Mucosa of descending colon (tissue), 3 donors: ENCODE measurements around the gene HYPK. TPM values are rescaled to one million over a fixed set of nuclear protein-coding genes. Genes with fewer than 3 reads are reported as not detected.

Experiments used
- ATAC-seq: fragments of 200-7000 bp; cut with Tn5 transposase; one replicate; pipeline ENCODE4 v1.9.1; 2020; ENCODE audit warnings: mild to moderate bottlenecking, moderate library complexity
- DNase-seq, 3 donors: peaks; one replicate each; pipeline ENCODE4 v3.0.0-alpha.2; 2020
- H3K36me3 ChIP-seq: fragments of 200-600 bp; one replicate; pipeline ENCODE4 v1.8.0; 2021; ENCODE audit warnings: low read depth, mild to moderate bottlenecking
- H3K4me1 ChIP-seq: fragments of 200-600 bp; one replicate; pipeline ENCODE4 v1.8.0; 2021; ENCODE audit warnings: low read depth, mild to moderate bottlenecking
- H3K4me3 ChIP-seq: fragments of 200-600 bp; one replicate; pipeline ENCODE4 v1.8.0; 2021; ENCODE audit warnings: mild to moderate bottlenecking
- H3K9me3 ChIP-seq: fragments of 200-600 bp; one replicate; pipeline ENCODE4 v1.8.0; 2021; ENCODE audit warnings: mild to moderate bottlenecking
- intact Hi-C, 2 donors: fragments of 100-400 bp; cut with DNase I in 1 of 2; cut with micrococcal nuclease in 1 of 2; formaldehyde crosslinking; loops; one replicate each; pipeline versions ENCODE4 v1.11.0 to v1.11.1; 2022; cut with DNase I, micrococcal nuclease
- long read RNA-seq, 2 donors: library from polyadenylated mRNA; unstranded; transcript quantifications; one replicate each; pipeline ENCODE4 v2.0.0, GENCODE V29; 2019 to 2021
- total RNA-seq, 3 donors: library from RNA; stranded (reverse); fragmentation: NEBNext Ultra II Directional in 2 of 3; extraction: Animal tissue kit (Norgen Biotek cat#: 25700) in 2 of 3; gene quantifications; one replicate each; pipeline versions ENCODE4 v1.2.1 to v1.2.4, GENCODE V29; 2021 to 2023
- TF ChIP-seq, protein P1 (sequence below): fragments of 200-600 bp; IDR thresholded peaks from one replicate; pipeline ENCODE4 v1.8.0; 2022; ENCODE audit warnings: antibody characterized with exemption, mild to moderate bottlenecking
- donor health status: DM: no; HTN: no; CAD: no; lungs with moderate emphysema.
- donor health status: DM: no; HTN: no; CAD: no.
- donor health status: DM: no; HTN: yes; CAD: no.

Gene HYPK
- 10 to 100 TPM; 10.4 to 15.5 (median 13.8) TPM for total RNA-seq
- long read RNA-seq, donor 1, full-length matches to known transcripts = 40 of 40 reads
- long read RNA-seq, donor 1, partial matches to known transcripts = 0 of 40 reads
- long read RNA-seq, donor 1, other reads (novel, unspliced or antisense) = 0 of 40 reads
- long read RNA-seq, donor 2, full-length matches to known transcripts = 60 of 60 reads
- long read RNA-seq, donor 2, partial matches to known transcripts = 0 of 60 reads
- long read RNA-seq, donor 2, other reads (novel, unspliced or antisense) = 0 of 60 reads

DNA sequence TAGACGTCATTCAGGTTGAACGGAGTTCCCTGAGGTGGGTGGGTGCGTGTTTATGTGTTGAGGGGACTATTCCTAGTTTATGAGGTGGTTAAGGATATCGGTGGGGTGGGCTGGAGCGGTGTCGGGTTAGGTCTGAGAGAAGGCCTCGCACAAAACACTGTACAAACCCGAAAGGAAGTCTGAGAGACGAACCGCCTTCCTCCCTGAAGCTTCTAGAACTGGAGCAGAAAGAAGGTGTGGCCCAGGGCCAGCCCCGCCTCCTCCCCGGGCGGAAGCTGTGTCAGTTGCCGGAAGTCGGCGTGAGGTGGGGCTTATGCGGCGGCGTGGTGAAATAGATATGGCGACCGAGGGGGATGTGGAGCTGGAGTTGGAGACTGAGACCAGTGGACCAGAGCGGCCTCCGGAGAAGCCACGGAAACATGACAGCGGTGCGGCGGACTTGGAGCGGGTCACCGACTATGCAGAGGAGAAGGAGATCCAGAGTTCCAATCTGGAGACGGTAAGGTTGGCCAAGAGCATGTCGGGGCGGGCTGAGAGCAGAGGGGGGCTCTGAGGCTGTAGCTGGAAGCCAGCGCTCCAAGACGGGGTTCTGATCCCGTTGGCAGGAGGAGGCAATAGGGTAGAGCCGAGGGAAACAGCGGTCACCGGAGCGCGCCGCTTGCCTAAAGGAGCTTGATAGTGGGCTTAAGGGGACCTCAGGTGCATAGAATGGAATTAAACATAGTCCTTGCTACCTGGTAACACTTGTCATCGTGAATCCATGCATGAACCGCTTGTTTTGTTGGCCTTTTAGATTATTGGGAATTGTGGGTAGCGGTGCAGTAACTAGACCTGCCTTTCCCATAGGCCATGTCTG lies at the start of gene HYPK:
Gene HYPK, plus strand, starts transcription at position 314 of the 856 bp plus-strand sequence. Its CDS starts 24 bp downstream, at position 338.
- DNase-seq (peak; percentile 95 to 97 (median 97)), ATAC-seq (peak; percentile 85)
- Histone ChIP-seq H3K36me3 (no peaks in the 10 kb centered on the region), H3K4me3 (peak within 1 kb of the TSS; percentile 77), H3K4me1 (peaks cover 46% of the 10 kb centered on the region), H3K9me3 (no peaks in the 10 kb centered on the region)
- TF ChIP-seq, protein P1, sequence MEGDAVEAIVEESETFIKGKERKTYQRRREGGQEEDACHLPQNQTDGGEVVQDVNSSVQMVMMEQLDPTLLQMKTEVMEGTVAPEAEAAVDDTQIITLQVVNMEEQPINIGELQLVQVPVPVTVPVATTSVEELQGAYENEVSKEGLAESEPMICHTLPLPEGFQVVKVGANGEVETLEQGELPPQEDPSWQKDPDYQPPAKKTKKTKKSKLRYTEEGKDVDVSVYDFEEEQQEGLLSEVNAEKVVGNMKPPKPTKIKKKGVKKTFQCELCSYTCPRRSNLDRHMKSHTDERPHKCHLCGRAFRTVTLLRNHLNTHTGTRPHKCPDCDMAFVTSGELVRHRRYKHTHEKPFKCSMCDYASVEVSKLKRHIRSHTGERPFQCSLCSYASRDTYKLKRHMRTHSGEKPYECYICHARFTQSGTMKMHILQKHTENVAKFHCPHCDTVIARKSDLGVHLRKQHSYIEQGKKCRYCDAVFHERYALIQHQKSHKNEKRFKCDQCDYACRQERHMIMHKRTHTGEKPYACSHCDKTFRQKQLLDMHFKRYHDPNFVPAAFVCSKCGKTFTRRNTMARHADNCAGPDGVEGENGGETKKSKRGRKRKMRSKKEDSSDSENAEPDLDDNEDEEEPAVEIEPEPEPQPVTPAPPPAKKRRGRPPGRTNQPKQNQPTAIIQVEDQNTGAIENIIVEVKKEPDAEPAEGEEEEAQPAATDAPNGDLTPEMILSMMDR = no peak
- intact Hi-C loops = no loop called here

GRCh38 chr15:43751885-43752284 lies 48.5 kb upstream of the HYPK start:
- ATAC-seq (no peak), DNase-seq (no peak)
- TF ChIP-seq, protein P1 = no peak
- intact Hi-C loops = no loop called here
- H3K36me3 ChIP-seq = peaks cover 5% of the 10 kb centered on the region
- H3K4me1 ChIP-seq = peaks cover 23% of the 10 kb centered on the region
- H3K9me3 ChIP-seq = no peaks in the 10 kb centered on the region
- no peak overlapping the region for H3K4me3 ChIP-seq

GRCh38 chr15:43762824-43763223 lies 37.6 kb upstream of the HYPK start:
- H3K9me3 ChIP-seq = no peaks in the 10 kb centered on the region
- peaks cover 14% of the 10 kb centered on the region for H3K36me3 ChIP-seq
- H3K4me3 ChIP-seq = no peak overlapping the region
- intact Hi-C loops = no loop called here
- H3K4me1 ChIP-seq = no peaks in the 10 kb centered on the region
- DNase-seq (no peak), ATAC-seq (no peak)
- TF ChIP-seq, protein P1 = no peak

DNA sequence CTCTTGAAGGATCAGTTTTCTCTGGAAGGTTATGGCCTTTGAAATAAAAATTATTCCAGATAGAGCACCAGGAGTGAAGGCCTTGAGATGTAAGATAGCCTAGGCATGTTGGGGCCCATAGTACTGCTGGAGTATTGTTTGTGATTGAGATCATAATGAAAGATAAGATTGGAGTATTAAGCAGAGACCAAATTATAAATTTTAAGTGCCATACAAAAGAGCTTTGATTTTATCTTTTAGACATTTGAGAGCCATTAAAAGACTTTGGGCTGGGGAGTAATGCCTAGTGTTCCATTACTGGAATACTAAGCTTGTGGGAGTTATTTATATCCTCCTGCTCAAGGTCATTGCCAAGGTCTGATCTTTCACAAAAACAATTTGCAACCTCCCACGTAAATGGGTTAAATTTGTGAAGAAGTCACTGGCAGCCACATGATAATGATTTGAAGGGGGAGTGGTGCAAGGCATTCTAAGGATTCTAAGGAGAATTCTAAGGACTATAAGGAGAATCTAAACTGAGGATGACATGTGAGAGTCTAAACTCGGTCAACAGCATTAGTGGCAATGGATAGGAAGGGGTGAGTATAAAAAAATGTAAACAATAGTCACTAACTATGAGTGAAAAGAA lies 36.5 kb upstream of the HYPK start:
- no peak for DNase-seq
- H3K36me3 ChIP-seq = peaks cover 22% of the 10 kb centered on the region

DNA sequence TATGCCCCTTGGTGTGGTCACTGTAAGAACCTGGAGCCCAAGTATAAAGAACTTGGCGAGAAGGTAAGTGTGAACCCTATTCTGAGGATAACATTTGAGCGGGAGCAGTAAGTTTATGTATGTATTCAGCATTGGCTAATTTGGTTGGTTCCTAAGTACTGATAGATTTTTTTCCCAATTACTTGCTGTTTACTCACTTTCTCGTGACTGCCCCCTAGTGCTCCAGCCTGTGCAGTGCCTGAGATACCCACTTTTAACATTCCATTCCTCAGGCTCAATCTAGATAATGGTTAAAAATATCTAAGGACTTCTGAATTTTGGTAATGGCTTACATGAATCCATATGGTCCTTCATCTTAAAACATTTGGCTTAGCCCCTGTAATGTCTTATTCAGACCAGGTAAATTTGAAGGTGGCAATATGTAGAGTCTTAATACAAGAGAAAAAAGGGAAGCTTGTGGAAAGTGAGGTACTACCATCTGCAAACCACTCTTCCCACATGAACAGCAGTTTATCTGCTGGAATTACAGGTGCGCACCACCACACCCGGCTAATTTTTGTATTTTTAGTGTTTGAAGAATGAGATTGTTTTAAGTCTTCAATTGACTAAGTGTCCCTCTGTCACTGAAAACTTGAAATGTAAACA lies 30.7 kb upstream of the HYPK start:
- Histone ChIP-seq H3K4me3 (no peak overlapping the region), H3K4me1 (no peaks in the 10 kb centered on the region), H3K9me3 (no peaks in the 10 kb centered on the region), H3K36me3 (peaks cover 15% of the 10 kb centered on the region)
- intact Hi-C loops = no loop called here
- TF ChIP-seq, protein P1 = peak; percentile 48
- ATAC-seq = peak; percentile 77
- peak in 2 of 3 donors; percentile 44 to 81 for DNase-seq

More for the DNA sequence above, 36.5 kb upstream of the HYPK start:
- H3K4me1 ChIP-seq = no peaks in the 10 kb centered on the region
- no peak for ATAC-seq
- TF ChIP-seq, protein P1 = no peak
- H3K9me3 ChIP-seq = no peaks in the 10 kb centered on the region
- H3K4me3 ChIP-seq = no peak overlapping the region
- intact Hi-C loops = no loop called here
